OCI-M1 (cell line): ENCODE measurements around the gene INSRR.

Source experiments
- DNase-seq: peaks from one replicate; lab custom pipeline; 2025; lab: John Stamatoyannopoulos, UW

INSRR gene

DNA sequence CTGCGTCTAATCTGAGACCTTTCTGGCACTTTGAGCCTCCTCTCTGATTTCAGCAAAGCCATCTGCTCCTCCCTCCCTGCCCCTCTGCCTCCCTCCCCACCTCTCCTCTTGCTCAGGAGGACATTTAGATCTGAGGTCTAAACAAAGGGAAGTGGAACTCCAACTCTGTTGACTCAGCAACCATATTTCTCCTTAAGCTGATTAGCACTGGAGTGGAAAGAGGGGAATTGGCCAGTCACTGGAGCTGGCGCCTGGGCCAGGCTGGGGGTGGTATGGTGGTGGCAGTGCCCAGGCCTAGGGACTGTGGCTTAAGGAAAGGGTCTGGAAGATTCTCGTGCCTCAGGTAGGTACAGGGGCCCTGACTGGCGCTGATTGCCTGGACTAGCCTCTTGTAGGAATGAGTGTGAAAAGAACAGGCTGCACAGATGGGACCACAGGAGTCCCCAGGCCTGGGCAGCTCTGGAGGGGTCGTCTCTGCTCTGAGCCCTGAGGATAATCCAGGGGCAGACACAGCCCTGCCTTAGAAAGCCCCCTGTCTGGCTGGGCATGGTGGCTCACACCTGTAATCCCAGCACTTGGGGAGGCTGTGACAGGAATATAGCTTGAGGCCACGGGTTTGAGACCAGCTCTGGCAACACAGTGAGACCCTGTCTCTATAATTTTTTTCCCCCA lies 54.2 kb downstream of the INSRR start:
- peak; percentile 71 for DNase-seq

DNA sequence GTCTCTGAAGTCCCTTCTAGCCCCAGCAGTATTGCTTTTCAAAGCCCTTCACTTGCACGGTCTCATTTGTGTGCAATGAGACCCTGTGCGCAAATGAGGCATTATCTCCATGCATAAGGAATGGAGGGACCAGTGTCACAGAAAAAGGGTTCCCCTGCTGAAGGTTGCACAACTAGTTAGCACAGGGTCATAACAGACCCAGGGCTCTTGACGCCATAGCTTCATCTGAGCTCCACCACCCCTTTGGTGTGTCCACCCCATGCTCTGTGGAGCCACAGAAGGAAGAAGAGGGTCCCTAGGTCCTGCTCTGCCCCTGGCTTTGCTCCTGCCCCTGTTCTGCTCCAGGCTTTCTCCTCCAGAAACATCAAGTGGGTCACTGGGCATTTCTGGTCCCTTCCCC lies 54.9 kb downstream of the INSRR start:
- peak; percentile 21 for DNase-seq

DNA sequence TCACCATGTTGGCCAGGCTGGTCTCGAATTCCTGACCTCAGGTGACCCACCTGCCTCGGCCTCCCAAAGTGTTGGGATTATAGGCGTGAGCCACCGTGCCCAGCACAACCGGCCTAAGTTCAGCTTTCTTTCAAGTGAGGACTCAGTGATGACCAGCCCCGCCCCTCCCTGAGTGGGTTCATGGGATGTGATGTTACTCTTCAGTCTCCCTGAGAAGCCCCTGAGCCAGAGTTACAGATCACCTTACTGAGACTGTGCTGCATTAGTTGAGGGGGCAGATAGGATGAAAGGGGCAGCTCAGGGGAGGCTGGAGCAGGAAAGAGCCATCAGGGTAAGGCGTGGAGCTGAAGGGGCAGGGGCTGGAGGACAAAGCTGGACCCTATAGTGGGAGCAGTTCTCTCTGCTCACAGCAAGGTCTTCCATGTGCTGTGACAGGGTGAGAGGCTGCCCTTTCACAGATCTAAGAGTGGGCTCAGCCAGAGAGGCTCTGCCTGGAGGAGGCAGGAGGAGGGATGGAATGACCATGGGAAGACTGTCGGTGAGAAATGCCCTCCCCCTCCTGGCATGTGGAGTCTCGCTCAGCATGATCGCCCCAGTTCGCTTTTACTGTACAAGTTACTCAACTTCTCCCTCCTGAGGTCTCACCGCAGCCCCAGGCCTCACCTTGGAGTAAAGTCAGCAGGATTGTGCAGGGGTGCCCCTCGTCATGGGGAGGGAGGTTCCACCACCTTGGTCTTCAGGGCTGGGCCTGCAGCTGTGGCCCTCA lies 55.6 kb downstream of the INSRR start:
- no peak for DNase-seq

DNA sequence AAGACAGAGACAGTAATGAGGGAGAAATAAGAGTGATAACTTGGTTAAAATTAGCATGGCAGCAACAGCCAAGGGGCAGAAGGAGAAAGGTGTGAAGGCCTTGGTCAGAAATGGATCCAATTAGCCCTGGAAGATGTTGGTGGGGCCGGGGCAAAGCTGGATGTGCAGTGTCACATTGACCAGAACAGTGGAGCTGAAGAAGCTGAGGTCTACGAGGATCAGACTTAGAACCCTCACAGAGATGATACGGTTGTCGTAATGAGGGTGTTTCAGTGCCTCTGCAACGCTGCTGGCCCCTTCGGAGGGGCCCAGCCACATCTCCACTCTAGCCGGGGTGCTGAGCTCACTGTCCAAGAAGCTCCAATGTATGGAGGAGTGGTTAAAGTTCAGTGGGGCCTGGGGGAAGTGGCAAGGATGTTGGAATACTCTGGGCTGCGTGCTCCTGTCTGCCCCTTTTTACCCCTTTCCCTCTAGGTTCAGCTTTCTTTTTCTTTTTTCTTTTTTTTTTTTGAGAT lies 56.4 kb downstream of the INSRR start:
- DNase-seq = no peak

DNA sequence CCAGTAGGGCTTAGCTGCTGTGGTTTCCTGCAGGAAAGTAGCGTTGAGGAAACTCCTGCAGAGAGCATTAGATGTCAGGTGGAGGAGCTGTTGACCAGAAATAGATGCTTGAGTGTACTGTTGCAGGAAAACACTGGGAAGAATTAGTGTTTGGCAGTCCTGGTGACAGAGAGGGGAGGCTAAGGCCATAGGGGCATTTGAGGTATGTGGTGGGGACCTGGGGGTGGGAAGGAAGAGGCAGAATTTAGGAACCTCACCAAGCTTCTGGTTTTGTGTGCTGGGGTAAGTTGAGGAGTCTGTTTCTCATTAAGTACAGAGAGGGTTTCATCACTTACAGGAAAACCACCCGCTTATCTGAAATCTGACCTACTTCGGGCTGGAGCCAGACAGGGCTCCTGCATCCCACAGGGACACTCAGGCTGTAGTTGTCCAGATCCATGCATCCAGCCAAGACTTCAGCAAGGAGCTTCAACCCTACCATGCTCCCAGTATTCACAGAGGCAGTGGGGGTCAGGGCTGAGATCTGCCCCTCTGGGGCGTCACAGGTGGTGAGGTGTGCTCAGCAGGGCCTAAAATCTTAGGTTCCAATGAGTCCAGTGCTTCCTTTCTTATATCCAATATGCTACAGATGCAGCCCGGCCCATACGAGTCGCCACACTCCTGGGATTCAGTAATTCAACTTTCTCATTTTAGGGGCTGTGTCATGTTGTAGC lies 57.4 kb downstream of the INSRR start:
- DNase-seq = no peak

DNA sequence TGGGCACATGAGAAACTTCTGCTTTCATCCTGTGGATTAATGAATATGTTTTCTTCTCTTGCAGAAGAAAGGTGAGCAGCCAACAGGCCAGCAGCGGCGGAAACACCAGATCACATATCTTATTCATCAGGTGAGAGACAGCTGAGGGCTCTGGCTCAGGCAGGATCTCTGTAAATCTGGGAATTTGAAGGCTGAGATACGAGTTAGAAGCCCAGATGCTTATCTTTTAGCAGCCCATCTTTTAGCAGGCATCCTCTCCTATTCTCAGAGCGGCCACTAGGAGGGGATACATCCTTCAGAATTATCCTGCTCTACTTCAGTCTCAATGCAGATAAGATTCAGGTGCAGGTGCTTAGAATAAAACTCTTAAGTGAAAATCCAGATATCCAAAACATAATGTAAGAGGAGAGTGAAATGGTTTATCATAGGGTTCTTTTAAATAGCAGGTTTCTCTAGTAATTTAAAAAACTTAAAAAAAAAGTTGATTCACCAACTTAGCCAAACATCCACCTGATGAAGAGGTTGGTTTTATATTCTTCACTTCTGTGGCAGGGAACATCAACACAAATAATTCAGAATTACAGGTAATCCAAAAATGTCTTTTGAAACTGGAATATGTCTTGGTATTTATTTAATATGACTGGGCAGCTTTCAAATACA lies 61.6 kb downstream of the INSRR start:
- DNase-seq = peak; percentile 83

DNA sequence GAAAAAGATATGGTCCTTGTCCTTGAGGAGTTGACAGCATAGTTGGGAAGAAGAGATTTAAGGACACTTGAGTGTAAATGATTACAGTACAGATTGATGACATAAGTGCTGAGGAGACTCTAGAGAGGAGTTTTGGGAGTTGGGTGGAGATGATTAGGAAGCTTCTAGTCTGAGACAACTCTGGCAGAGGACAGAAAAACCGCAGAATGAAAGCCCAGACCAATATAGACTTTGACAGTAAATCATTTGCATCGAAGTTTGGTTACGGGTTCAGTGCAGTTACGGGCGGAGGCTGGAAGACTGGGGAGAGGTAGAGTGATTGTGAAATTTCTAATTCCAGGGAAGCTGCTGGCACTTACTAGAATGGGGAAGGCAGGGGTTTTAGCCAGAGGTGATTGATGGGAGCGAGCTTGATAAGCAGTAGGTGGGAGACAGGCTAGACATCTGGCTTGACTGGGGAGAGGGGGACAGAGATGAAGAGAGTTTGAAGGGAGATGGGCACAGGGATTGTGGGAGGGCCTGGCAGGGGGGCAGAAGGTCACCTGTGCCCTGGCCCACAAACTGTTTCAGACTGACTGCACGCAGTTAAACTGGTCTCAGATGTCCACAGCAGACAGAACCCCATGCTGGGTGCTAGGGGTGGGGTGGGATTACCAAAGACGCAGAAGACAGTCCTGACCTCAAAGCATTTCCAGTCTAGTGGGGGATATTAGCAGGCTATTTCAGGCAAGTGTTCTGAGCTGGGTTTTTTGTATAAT lies 62.4 kb downstream of the INSRR start:
- DNase-seq = peak; percentile 93

DNA sequence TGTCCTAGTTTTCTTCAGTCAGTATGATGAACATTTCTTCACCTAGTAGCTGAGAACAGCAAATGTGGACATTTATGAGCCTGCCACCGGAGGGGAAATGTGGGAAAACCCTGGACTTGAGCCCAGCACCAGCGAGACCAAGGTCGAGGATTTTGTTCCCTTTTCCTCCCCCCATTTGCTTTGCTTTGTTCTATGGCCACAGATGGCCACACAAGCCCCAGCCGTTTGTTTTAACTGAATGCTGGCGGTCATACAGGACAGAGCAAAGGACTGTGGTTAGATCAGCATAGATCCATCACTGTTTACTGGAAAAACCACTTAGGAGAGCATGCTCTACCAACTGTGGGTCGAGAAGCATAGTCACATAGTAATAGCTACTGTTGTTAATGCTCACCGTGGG lies 63.1 kb downstream of the INSRR start:
- peak; percentile 86 for DNase-seq

DNA sequence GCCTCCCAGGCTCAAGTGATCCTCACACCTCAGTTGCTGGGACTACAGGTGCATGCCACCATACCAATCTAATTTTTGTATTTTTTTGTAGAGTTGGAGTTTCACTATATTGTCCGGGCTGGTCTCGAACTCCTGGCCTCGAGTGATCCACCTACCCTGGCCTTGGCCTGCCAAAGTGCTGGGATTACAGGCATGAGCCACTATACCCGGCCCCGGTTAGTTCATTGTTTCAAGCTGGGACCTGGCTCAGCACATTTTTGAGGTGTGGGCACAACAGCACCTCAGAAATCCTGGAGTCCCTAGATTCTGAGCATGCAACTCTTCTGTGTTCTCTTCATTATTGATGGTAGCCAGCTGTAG lies 63.6 kb downstream of the INSRR start:
- DNase-seq = no peak

DNA sequence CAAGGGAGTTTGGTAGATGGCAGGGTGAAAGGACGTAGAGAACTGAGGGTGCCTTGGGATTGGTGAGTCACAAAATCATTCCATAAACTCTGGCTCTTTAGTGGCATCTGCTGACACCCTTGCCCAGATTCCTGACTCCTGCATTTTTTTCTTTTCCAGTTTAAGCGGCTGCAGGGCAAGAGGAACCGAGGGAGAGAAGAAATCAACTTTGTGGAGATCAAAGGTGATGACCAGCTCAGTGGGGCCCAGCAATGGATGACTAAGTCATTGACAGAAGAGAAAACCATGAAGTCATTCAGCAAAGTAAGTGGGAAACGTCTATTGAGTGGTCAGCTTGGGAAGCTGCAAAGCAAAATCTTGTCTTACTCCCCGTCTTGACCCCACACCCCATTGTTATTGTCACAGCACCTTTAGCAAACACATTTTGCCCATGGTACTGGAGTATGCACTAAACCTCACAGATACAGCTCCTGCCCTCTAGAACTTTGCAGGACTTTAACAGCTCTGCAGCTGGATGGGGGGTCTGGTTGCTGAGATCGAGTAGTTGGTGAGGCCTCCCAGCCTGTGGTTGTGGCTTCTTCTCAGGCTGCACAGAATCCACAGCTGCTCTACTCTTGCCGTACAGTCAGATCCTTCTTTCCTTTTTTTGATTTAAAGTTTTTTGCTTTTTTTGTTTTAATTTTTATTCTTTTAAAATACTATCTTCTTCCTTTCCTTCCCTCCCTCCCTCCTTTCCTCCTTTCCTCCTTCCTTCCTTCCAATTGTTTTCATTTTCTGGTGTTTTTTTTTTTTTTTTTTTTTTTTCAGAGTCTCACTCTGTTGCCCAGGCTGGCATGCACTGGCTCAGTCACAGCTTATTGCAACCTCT lies 64.2 kb downstream of the INSRR start:
- no peak for DNase-seq
